Kidney (tissue), 14 donors: ENCODE measurements around the gene USB1. TPM values are rescaled to one million over a fixed set of nuclear protein-coding genes. Genes with fewer than 3 reads are reported as not detected.

Experiments
- DNase-seq, 5 donors: peaks; one replicate each; pipeline ENCODE4 v3.0.0-alpha.2; 2013 to 2020
- FAIRE-seq: peaks from 2 replicates; lab custom pipeline; 2012; peaks lifted over from hg19 to GRCh38; lab: Jason Lieb, UNC
- H3K27ac ChIP-seq, 2 donors: one replicate each; pipeline ENCODE4 v1.7.0; 2013; ENCODE audit warnings: low read depth in 2 of 2, low read length in 2 of 2, inconsistent platforms in 1 of 2
- H3K27me3 ChIP-seq: one replicate; pipeline ENCODE4 v1.7.1; 2013; ENCODE audit warnings: low read length, inconsistent platforms; ENCODE audit not compliant: control insufficient read depth, insufficient read depth
- H3K36me3 ChIP-seq, 3 donors: one replicate each; pipeline versions ENCODE4 v1.7.0 to v1.7.1; 2013; ENCODE audit warnings: low read length in 3 of 3, control low read depth in 1 of 3, inconsistent platforms in 1 of 3; ENCODE audit not compliant: insufficient read depth in 3 of 3, control insufficient read depth in 2 of 3
- H3K4me1 ChIP-seq, 3 donors: one replicate each; pipeline versions ENCODE4 v1.7.0 to v1.7.1; 2013; ENCODE audit warnings: low read length in 3 of 3, inconsistent platforms in 1 of 3, low read depth in 1 of 3; ENCODE audit not compliant: control insufficient read depth in 2 of 3, insufficient read depth in 2 of 3
- H3K4me3 ChIP-seq, 3 donors: one replicate each; pipeline versions ENCODE4 v1.7.0 to v1.8.1; 2013; ENCODE audit warnings: low read length in 3 of 3, control low read depth in 1 of 3, inconsistent platforms in 1 of 3
- H3K9ac ChIP-seq, 3 donors: one replicate each; pipeline versions ENCODE4 v1.7.0 to v1.7.1; 2013; ENCODE audit warnings: low read length in 3 of 3, control low read depth in 1 of 3, inconsistent platforms in 1 of 3
- H3K9me3 ChIP-seq, 3 donors: one replicate each; pipeline versions ENCODE4 v1.7.0 to v1.7.1; 2013; ENCODE audit warnings: low read length in 3 of 3, control low read depth in 1 of 3, inconsistent platforms in 1 of 3; ENCODE audit not compliant: control insufficient read depth in 2 of 3, insufficient read depth in 1 of 3
- CTCF ChIP-seq: IDR thresholded peaks from 3 replicates; pipeline ENCODE4 v1.5.1; 2012; ENCODE audit warnings: mild to moderate bottlenecking, moderate library complexity, borderline replicate concordance; ENCODE audit not compliant: insufficient read depth; ENCODE audit errors: extremely low read depth
- intact Hi-C: fragments of 100-400 bp; cut with DNase I; formaldehyde crosslinking; loops from one replicate; pipeline ENCODE4 v1.11.1; 2022
- polyA plus RNA-seq: library from polyadenylated mRNA; stranded (reverse); fragments of 350-450 nt; fragmentation: Illumina TruSeq; extraction: RNeasy Lipid Tissue Mini Kit (QIAGEN cat#74804); gene quantifications from one replicate; pipeline ENCODE4 v1.2.3, GENCODE V29; 2014; ENCODE audit warnings: low read depth, low replicate concordance; ENCODE audit not compliant: insufficient read depth
- total RNA-seq: library from RNA; stranded (reverse); fragmentation: NEBNext Ultra II Directional; extraction: Animal tissue kit (Norgen Biotek cat#: 25700); gene quantifications from one replicate; pipeline ENCODE4 v1.2.1, GENCODE V29; 2021
- donor health status: control.
- donor health status: control.
- donor health status: control.
- donor health status: control.
- donor health status: control.
- donor health status: DM: yes; HTN: yes; CAD: no.
- donor health status: Normal renal cell carcinoma (clear cell type).

The USB1 gene
- total and polyA plus RNA-seq, 2 donors from 2014 or later = 18.3 to 32.8 TPM

GRCh38 chr16:58034128-58034685, 33.0 kb downstream of the USB1 start:
- H3K4me3 ChIP-seq = no peak overlapping the region
- FAIRE-seq (no peak), DNase-seq (no peak)
- no peaks in the 10 kb centered on the region for H3K27me3 ChIP-seq
- no peaks in the 10 kb centered on the region for H3K9me3 ChIP-seq
- intact Hi-C loops = no loop called here
- H3K36me3 ChIP-seq = peaks cover 0 to 8% (median 3%) of the 10 kb centered on the region in 3 donors
- H3K4me1 ChIP-seq = peaks cover 0 to 6% (median 5%) of the 10 kb centered on the region in 3 donors
- TF ChIP-seq CTCF = no peak
- no peak overlapping the region for H3K27ac ChIP-seq
- no peak overlapping the region for H3K9ac ChIP-seq

- no peak for FAIRE-seq
- intact Hi-C loops = no loop called here
These were observed 33.6 kb downstream of the USB1 start for GRCh38 chr16:58034774-58035173.

GRCh38 chr16:58035356-58036170, 34.4 kb downstream of the USB1 start:
- FAIRE-seq (no peak), DNase-seq (no peak)
- Histone ChIP-seq H3K9ac (no peak overlapping the region), H3K27me3 (no peaks in the 10 kb centered on the region), H3K4me3 (no peak overlapping the region), H3K27ac (no peak overlapping the region), H3K9me3 (no peaks in the 10 kb centered on the region), H3K4me1 (peaks cover 0 to 5% (median 4%) of the 10 kb centered on the region in 3 donors), H3K36me3 (peaks cover 0 to 11% (median 5%) of the 10 kb centered on the region in 3 donors)
- intact Hi-C loops = no loop called here
- no peak for TF ChIP-seq CTCF

More at GRCh38 chr16:58034774-58035173, 33.6 kb downstream of the USB1 start:
- no peak for TF ChIP-seq CTCF
- H3K27ac ChIP-seq = no peak overlapping the region
- H3K9ac ChIP-seq = no peak overlapping the region
- no peaks in the 10 kb centered on the region for H3K9me3 ChIP-seq
- no peaks in the 10 kb centered on the region for H3K27me3 ChIP-seq
- peaks cover 0 to 6% (median 5%) of the 10 kb centered on the region in 3 donors for H3K4me1 ChIP-seq
- peak in 1 of 5 donors; percentile 40 for DNase-seq
- no peak overlapping the region for H3K4me3 ChIP-seq
- peaks cover 0 to 8% (median 3%) of the 10 kb centered on the region in 3 donors for H3K36me3 ChIP-seq
